GM12875 (cell line): Measurements from ENCODE around the gene CHL1.

Experiments
- H3K4me3 ChIP-seq: one replicate; pipeline ENCODE4 v1.5.1; 2011; ENCODE audit warnings: low read depth, low read length, control low read depth
- TF ChIP-seq, protein P1 (sequence below): IDR thresholded peaks from 2 replicates; pipeline ENCODE4 v1.5.1; 2011; ENCODE audit warnings: low read depth, mild to moderate bottlenecking, control low read depth, inconsistent platforms, low read length, moderate library complexity, borderline replicate concordance; ENCODE audit not compliant: insufficient read depth

CHL1 gene

DNA sequence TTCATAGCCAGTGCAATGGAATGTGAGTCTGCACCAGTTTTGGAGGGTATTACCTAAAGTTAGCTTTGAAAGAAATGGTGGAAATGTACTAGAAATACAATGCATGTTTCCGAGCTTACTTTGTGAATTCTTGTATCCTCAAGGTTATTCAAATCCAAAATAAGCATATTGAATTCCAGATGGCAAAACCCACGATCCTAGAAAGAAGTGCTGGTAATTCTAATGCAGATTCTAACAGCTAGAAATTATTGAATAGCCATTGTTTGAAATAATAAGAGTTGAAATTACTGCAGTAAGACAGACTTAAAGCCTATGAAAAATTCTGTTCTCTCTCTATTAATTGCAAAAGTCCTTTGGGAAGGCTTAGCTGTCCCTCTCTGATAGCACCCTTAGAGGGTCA lies 258.4 kb downstream of the CHL1 start:
- TF ChIP-seq, protein P1, sequence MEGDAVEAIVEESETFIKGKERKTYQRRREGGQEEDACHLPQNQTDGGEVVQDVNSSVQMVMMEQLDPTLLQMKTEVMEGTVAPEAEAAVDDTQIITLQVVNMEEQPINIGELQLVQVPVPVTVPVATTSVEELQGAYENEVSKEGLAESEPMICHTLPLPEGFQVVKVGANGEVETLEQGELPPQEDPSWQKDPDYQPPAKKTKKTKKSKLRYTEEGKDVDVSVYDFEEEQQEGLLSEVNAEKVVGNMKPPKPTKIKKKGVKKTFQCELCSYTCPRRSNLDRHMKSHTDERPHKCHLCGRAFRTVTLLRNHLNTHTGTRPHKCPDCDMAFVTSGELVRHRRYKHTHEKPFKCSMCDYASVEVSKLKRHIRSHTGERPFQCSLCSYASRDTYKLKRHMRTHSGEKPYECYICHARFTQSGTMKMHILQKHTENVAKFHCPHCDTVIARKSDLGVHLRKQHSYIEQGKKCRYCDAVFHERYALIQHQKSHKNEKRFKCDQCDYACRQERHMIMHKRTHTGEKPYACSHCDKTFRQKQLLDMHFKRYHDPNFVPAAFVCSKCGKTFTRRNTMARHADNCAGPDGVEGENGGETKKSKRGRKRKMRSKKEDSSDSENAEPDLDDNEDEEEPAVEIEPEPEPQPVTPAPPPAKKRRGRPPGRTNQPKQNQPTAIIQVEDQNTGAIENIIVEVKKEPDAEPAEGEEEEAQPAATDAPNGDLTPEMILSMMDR: no peak
- no peak overlapping the region for H3K4me3 ChIP-seq

DNA sequence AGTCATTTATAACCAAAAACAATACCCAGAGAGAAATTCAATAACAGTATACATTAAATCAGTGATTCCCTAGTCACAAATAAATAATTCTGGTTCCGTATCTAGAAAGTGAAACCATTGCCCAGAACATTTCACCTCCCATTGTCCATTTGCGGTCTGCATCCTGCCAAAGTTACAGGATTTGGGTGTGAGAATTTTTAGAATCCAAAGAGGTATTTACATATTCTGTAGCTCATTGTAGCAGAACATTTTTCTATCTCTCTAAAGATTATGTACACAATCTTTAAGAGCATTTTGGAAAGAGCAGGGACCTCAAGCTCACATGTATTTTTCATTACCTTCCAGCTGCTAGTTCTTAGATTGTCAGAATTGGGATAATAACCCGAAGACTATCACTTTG lies 261.6 kb downstream of the CHL1 start:
- TF ChIP-seq, protein P1: no peak
- H3K4me3 ChIP-seq: no peak overlapping the region

DNA sequence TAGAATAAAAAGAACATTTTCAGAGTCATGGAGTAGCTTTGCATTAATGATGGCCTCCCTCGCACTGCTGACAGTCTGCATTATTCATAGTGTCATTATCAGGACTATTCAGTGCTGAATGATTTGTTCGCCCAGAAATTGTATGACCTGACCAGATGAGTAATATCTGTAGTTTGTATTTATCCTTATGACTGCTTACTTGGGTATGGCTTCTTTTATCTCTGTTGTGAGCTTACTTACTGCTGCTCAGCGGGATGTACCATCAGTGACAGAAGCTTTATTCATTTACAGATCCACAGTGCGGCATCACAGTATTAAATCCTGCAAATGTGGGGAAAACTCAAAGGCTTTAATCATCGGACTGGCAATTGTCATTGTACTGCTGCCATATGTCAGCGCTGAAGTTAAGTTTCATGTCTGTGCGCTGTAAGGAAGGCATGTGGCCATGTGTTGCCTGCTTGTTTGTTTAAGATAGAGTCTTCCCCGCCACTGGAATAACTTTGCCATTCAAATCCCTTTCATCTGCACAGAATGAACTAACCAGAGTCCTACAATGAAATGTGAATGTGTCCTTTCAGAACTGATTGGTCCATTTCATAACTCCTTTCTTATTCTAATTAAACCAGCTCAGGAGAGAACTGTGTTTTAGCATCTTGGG lies 262.2 kb downstream of the CHL1 start:
- no peak overlapping the region for H3K4me3 ChIP-seq

More for the DNA sequence above, 262.2 kb downstream of the CHL1 start:
- TF ChIP-seq, protein P1: no peak
